Caco-2 (cell line): ENCODE measurements around the gene WDR20. TPM values are rescaled to one million over a fixed set of nuclear protein-coding genes. Genes with fewer than 3 reads are reported as not detected.

Experiments used
- BruUV-seq: library from RNA; stranded (reverse); fragments of 400-500 nt; replicated peaks from 2 replicates; lab custom pipeline; 2021; lab: Mats Ljungman, UMichigan
- CTCF ChIA-PET: fragments of 300-600 bp; sonication (Branson Sonifier 250); formaldehyde crosslinking; loops from one replicate; lab custom pipeline; 2022; ENCODE audit warnings: antibody characterized with exemption; lab: Charles Lee
- POLR2A ChIA-PET: fragments of 300-600 bp; sonication (Branson Sonifier 250); formaldehyde crosslinking; loops from one replicate; lab custom pipeline; 2022; ENCODE audit warnings: antibody characterized with exemption; lab: Charles Lee
- DNase-seq, 2 experiments: peaks; one replicate each; pipeline versions ENCODE4 v3.0.0 to v3.0.0-alpha.2; 2020 to 2022
- H3K27me3 ChIP-seq: replicated peaks from 2 replicates; pipeline ENCODE4 v1.6.0; 2011; ENCODE audit warnings: low read length; ENCODE audit not compliant: control insufficient read depth, insufficient read depth
- H3K36me3 ChIP-seq: 2 replicates; pipeline ENCODE4 v1.5.1; 2011; ENCODE audit warnings: low read length; ENCODE audit not compliant: control insufficient read depth, insufficient read depth
- H3K4me1 ChIP-seq: fragments of 250-450 bp; sonication (Bioruptor Pico); 2 replicates; pipeline ENCODE4 v1.5.1; 2020; ENCODE audit warnings: mild to moderate bottlenecking
- H3K4me3 ChIP-seq: 2 replicates; pipeline ENCODE4 v1.5.1; 2011; ENCODE audit warnings: low read depth, mild to moderate bottlenecking, control low read depth, low read length
- H3K9me3 ChIP-seq: fragments of 250-450 bp; sonication (Bioruptor Pico); 2 replicates; pipeline ENCODE4 v1.5.1; 2020; ENCODE audit warnings: mild to moderate bottlenecking, moderate library complexity
- H3K27ac Mint-ChIP-seq: one replicate; pipeline ENCODE4 v1.8.0; 2022; ENCODE audit warnings: mixed read lengths; ENCODE audit not compliant: unreplicated experiment
- H3K27me3 Mint-ChIP-seq: one replicate; pipeline ENCODE4 v1.8.0; 2022; ENCODE audit warnings: mixed read lengths; ENCODE audit not compliant: insufficient read depth, unreplicated experiment
- H3K36me3 Mint-ChIP-seq: one replicate; pipeline ENCODE4 v1.8.0; 2022; ENCODE audit warnings: mild to moderate bottlenecking, mixed read lengths; ENCODE audit not compliant: insufficient read depth, unreplicated experiment
- H3K4me1 Mint-ChIP-seq: one replicate; pipeline ENCODE4 v1.8.0; 2022; ENCODE audit warnings: low read depth, mixed read lengths; ENCODE audit not compliant: unreplicated experiment
- H3K4me3 Mint-ChIP-seq: one replicate; pipeline ENCODE4 v1.8.0; 2022; ENCODE audit warnings: mild to moderate bottlenecking, moderate library complexity, mixed read lengths; ENCODE audit not compliant: unreplicated experiment
- H3K9me3 Mint-ChIP-seq: one replicate; pipeline ENCODE4 v1.8.0; 2022; ENCODE audit warnings: mixed read lengths; ENCODE audit not compliant: unreplicated experiment
- CTCF ChIP-seq, 2 experiments: fragments of 200-600 bp in 1 of 2; IDR thresholded peaks; 1 replicate in 1 of 2; 2 replicates in 1 of 2; pipeline versions ENCODE4 v1.5.1 to v1.8.0; 2011 to 2022; ENCODE audit warnings: antibody characterized with exemption in 1 of 2, control low read depth in 1 of 2, inconsistent platforms in 1 of 2, low read depth in 1 of 2, low read length in 1 of 2, mild to moderate bottlenecking in 1 of 2, moderate library complexity in 1 of 2; ENCODE audit not compliant: insufficient read depth in 1 of 2, severe bottlenecking in 1 of 2, unreplicated experiment in 1 of 2
- intact Hi-C: fragments of 100-400 bp; cut with micrococcal nuclease; formaldehyde crosslinking; loops from one replicate; pipeline ENCODE4 v1.10.0; 2022; ENCODE audit not compliant: unreplicated experiment
- total RNA-seq: library from RNA; stranded (reverse); gene quantifications from 2 replicates; pipeline ENCODE4 v1.2.3, GENCODE V29; 2022

The WDR20 gene
- total RNA-seq, 1 experiment from 2014 or later = 32.5 TPM

GRCh38 chr14:102164241-102164641 is 24.5 kb downstream of the WDR20 start:
- no peak for DNase-seq
- H3K4me1 Mint-ChIP-seq = peaks cover 7% of the 10 kb centered on the region
- Histone ChIP-seq H3K27me3 (no peaks in the 10 kb centered on the region), H3K9me3 (no peaks in the 10 kb centered on the region), H3K4me3 (no peak overlapping the region), H3K36me3 (no peaks in the 10 kb centered on the region), H3K4me1 (0 out of 2 replicates have a peak, but pooled peaks cover 5% of the 10 kb centered on the region)
- BruUV-seq = no TSS peak
- peaks cover 6% of the 10 kb centered on the region for H3K36me3 Mint-ChIP-seq
- intact Hi-C loops = no loop called here
- no peaks in the 10 kb centered on the region for H3K9me3 Mint-ChIP-seq
- POLR2A ChIA-PET = no interaction called here
- no peaks in the 10 kb centered on the region for H3K27me3 Mint-ChIP-seq
- CTCF ChIA-PET = interaction anchor here (0.6 kb wide), 1 partner anchor 155 kb away, joined by 4 read pairs; the partner anchor contains the start of gene ZNF839
- TF ChIP-seq CTCF (IDR thresholded peaks at IDR 0.05; ENCODE audit: insufficient read depth in 1 of 2, low read depth in 1 of 2, low read length in 1 of 2, severe bottlenecking in 1 of 2, unreplicated experiment in 1 of 2) = no peak
- no peak overlapping the region for H3K27ac Mint-ChIP-seq
- no peak overlapping the region for H3K4me3 Mint-ChIP-seq

GRCh38 chr14:102164965-102165364 is 25.3 kb downstream of the WDR20 start:
- no peaks in the 10 kb centered on the region for H3K27me3 Mint-ChIP-seq
- Histone ChIP-seq H3K4me1 (0 out of 2 replicates have a peak, but pooled peaks cover 5% of the 10 kb centered on the region), H3K4me3 (no peak overlapping the region), H3K9me3 (no peaks in the 10 kb centered on the region; the same call in 1 of the 2 replicates), H3K36me3 (no peaks in the 10 kb centered on the region), H3K27me3 (no peaks in the 10 kb centered on the region)
- H3K9me3 Mint-ChIP-seq = no peaks in the 10 kb centered on the region
- POLR2A ChIA-PET = no interaction called here
- BruUV-seq = no TSS peak
- no peak overlapping the region for H3K4me3 Mint-ChIP-seq
- TF ChIP-seq CTCF (IDR thresholded peaks at IDR 0.05; ENCODE audit: insufficient read depth in 1 of 2, low read depth in 1 of 2, low read length in 1 of 2, severe bottlenecking in 1 of 2, unreplicated experiment in 1 of 2) = no peak
- H3K27ac Mint-ChIP-seq = no peak overlapping the region
- DNase-seq = no peak
- CTCF ChIA-PET = no interaction called here
- H3K4me1 Mint-ChIP-seq = peaks cover 7% of the 10 kb centered on the region
- intact Hi-C loops = no loop called here
- H3K36me3 Mint-ChIP-seq = peaks cover 6% of the 10 kb centered on the region

GRCh38 chr14:102170061-102170460 is 30.4 kb downstream of the WDR20 start:
- CTCF ChIA-PET = no interaction called here
- no peak for TF ChIP-seq CTCF (IDR thresholded peaks at IDR 0.05; ENCODE audit: insufficient read depth in 1 of 2, low read depth in 1 of 2, low read length in 1 of 2, severe bottlenecking in 1 of 2, unreplicated experiment in 1 of 2)
- Histone ChIP-seq H3K27me3 (no peaks in the 10 kb centered on the region), H3K9me3 (no peaks in the 10 kb centered on the region; the same call in 1 of the 2 replicates), H3K4me1 (peaks cover 8% of the 10 kb centered on the region; the same call in 1 of the 2 replicates), H3K36me3 (no peaks in the 10 kb centered on the region), H3K4me3 (no peak overlapping the region)
- Mint-ChIP-seq H3K36me3 (no peaks in the 10 kb centered on the region), H3K9me3 (no peaks in the 10 kb centered on the region), H3K27me3 (no peaks in the 10 kb centered on the region), H3K4me1 (peaks cover 18% of the 10 kb centered on the region), H3K4me3 (no peak overlapping the region), H3K27ac (no peak overlapping the region)
- no TSS peak for BruUV-seq
- POLR2A ChIA-PET = no interaction called here
- DNase-seq = no peak
- intact Hi-C loops = no loop called here
